ENCODE data around the gene PHKG1. TPM values are rescaled to one million over a fixed set of nuclear protein-coding genes. Genes with fewer than 3 reads are reported as not detected.
"Not testable (repeated sequence)": the region's sequence is repeated elsewhere in the genome, so short reads cannot be mapped to it uniquely, and the experiment has no call there.

PHKG1 gene
- total RNA-seq, 3 donors from 2014 or later = 2.6 to 4.3 (median 2.8) TPM

DNA sequence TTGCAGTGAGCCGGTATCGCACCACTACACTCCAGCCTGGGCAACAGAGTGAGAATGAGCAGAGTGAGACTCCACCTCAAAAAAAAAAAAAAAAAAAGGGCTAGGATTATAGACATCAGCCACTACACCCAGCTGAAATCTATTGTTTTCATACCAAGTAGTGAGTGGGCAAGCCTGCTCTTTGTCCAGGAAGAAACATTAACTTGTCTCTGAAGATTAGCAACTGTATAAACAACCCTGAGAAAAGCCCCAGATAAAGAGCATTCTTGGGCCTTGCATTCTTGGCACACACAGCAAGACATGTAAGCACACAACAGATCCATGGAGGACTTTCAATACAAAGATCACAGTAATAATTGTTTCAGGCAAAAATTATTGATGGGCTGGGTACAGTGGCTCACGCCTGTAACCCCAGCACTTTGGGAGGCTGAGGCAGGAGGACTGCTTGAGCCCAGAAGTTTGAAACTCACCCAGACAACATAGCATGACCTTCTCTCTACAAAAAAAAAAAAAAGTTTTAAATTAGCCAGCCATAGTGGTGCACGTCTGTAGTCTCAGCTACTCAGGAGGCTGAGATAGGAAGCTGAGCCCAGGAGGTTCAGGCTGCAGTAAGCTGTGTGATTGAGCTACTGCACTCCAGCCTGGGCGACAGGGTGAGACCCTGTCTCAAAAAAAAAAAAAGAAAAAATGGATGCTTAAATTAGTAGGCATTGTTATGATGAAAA is 45.9 kb downstream of the PHKG1 start:
- Histone ChIP-seq H3K9me3 (no peaks in the 10 kb centered on the region), H3K4me3 (no peak overlapping the region), H3K27ac (peak overlapping the region in 1 of 2 donors; percentile 29), H3K27me3 (no peaks in the 10 kb centered on the region), H3K4me1 (peaks cover 0 to 6% of the 10 kb centered on the region in 2 donors), H3K36me3 (no peaks in the 10 kb centered on the region)
- intact Hi-C loops (cut with DNase I; ENCODE audit: low total_unique reads) = no loop called here
- TF ChIP-seq, protein P1, sequence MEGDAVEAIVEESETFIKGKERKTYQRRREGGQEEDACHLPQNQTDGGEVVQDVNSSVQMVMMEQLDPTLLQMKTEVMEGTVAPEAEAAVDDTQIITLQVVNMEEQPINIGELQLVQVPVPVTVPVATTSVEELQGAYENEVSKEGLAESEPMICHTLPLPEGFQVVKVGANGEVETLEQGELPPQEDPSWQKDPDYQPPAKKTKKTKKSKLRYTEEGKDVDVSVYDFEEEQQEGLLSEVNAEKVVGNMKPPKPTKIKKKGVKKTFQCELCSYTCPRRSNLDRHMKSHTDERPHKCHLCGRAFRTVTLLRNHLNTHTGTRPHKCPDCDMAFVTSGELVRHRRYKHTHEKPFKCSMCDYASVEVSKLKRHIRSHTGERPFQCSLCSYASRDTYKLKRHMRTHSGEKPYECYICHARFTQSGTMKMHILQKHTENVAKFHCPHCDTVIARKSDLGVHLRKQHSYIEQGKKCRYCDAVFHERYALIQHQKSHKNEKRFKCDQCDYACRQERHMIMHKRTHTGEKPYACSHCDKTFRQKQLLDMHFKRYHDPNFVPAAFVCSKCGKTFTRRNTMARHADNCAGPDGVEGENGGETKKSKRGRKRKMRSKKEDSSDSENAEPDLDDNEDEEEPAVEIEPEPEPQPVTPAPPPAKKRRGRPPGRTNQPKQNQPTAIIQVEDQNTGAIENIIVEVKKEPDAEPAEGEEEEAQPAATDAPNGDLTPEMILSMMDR (IDR thresholded peaks at IDR 0.05) = no peak
- no peak for TF ChIP-seq POLR2A (IDR thresholded peaks at IDR 0.05)
- no peak for TF ChIP-seq POLR2AphosphoS5 (IDR thresholded peaks at IDR 0.05)
- no peak for DNase-seq (ENCODE audit: low spot score in 2 of 2)

GRCh38 chr7:56045758-56046157 is 47.0 kb downstream of the PHKG1 start:
- H3K4me1 ChIP-seq; H3K27me3 ChIP-seq; H3K27ac ChIP-seq; H3K36me3 ChIP-seq; DNase-seq (ENCODE audit: low spot score in 2 of 2); H3K9me3 ChIP-seq; H3K4me3 ChIP-seq; intact Hi-C loops (cut with DNase I; ENCODE audit: low total_unique reads): not testable (repeated sequence)

- no peaks in the 10 kb centered on the region for H3K27me3 ChIP-seq
- no peak overlapping the region for H3K27ac ChIP-seq
- DNase-seq (ENCODE audit: low spot score in 2 of 2) = no peak
- H3K4me1 ChIP-seq = no peaks in the 10 kb centered on the region
- H3K4me3 ChIP-seq = no peak overlapping the region
- H3K9me3 ChIP-seq = no peaks in the 10 kb centered on the region
- H3K36me3 ChIP-seq = no peaks in the 10 kb centered on the region
- intact Hi-C loops (cut with DNase I; ENCODE audit: low total_unique reads) = no loop called here
- TF ChIP-seq, protein P1 (IDR thresholded peaks at IDR 0.05) = no peak
- no peak for TF ChIP-seq POLR2AphosphoS5 (IDR thresholded peaks at IDR 0.05)
These were observed 52.0 kb downstream of the PHKG1 start for GRCh38 chr7:56040730-56041129.

DNA sequence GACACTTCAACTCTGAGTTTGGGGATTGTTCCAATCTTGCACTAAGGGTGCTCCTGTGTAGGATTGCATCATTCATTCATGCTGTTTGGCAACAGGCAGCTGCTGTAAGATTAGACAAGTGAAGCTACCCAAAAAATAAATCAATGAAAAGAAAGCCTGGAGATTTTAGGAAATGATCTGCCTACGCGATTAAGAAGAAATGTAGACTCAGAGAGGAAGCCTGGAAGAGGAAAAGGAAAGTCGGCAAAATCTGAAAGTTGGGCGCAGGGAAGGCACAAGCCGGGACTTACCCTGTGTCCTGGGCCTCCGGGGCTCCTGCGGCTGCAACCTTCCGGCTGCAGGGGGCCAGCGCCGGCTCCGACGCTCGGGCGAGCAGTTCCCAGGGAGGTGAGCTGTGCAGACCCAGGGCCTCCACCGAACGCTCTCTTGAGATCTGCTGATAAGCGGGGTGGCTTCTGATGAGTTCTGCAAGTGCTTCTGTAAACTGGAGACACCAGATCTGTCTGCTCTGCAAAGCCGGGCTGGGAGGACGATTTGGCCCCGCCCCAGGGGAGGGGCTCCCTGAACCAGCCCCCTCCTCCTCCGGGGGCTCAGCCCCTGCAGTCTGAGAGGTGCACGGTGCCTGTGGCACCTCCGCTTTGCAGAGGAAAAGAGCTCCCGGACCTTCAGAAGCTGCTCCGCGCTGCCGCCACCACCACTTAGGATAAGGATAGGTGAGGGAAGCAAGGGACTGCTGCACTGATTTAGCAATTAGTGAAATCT is 58.9 kb downstream of the PHKG1 start:
- peak in 1 of 2 donors; percentile 52 for DNase-seq (ENCODE audit: low spot score in 2 of 2)
- Histone ChIP-seq H3K36me3 (no peaks in the 10 kb centered on the region), H3K9me3 (no peaks in the 10 kb centered on the region), H3K4me3 (peak overlapping the region; percentile 54 to 75 (median 69)), H3K4me1 (no peaks in the 10 kb centered on the region), H3K27me3 (no peaks in the 10 kb centered on the region), H3K27ac (no peak overlapping the region)
- TF ChIP-seq POLR2AphosphoS5 (IDR thresholded peaks at IDR 0.05) (no peak), POLR2A (IDR thresholded peaks at IDR 0.05) (no peak)
- TF ChIP-seq, protein P1 (IDR thresholded peaks at IDR 0.05) = no peak
- intact Hi-C loops (cut with DNase I; ENCODE audit: low total_unique reads) = no loop called here

DNA sequence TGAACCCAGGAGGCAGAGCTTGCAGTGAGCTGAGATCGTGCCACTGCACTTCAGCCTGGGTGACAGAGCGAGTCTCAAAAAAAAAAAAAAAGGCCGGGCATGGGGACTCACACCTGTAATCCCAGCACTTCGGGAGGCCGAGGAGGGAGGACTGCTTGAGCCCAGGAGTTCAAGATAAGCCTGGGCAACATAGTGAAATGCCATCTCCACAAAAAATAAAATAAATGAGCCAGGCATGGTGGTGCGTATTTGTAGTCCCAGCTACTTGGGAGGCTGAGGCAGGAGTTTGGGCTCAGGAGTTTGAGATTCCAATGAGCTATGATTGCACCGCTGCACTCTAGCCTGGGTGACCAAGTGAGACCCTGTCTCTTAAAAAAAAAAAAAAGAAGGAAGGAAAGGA is 60.2 kb downstream of the PHKG1 start:
- H3K27ac ChIP-seq; H3K4me3 ChIP-seq; H3K36me3 ChIP-seq; H3K9me3 ChIP-seq; H3K4me1 ChIP-seq; intact Hi-C loops (cut with DNase I; ENCODE audit: low total_unique reads); H3K27me3 ChIP-seq; DNase-seq (ENCODE audit: low spot score in 2 of 2): not testable (repeated sequence)

DNA sequence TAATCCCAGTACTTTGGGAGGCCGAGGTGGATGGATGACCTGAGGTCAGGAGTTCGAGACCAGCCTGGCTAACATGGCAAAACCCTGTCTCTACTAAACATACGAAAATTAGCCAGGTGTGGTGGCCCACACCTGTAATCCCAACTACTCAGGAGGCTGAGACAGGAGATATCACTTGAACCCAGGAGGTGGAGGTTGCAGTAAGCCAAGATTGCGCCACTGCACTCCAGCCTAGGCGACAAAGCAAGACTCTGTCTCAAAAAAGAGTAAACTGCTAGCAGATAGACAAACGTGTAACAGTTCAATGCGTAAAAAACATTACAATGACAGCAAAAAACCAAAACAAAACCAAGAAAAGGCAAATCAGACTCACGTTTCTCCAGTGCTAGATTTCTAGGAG is 61.2 kb downstream of the PHKG1 start:
- H3K36me3 ChIP-seq; H3K9me3 ChIP-seq; H3K4me3 ChIP-seq; H3K27me3 ChIP-seq; H3K4me1 ChIP-seq; intact Hi-C loops (cut with DNase I; ENCODE audit: low total_unique reads); DNase-seq (ENCODE audit: low spot score in 2 of 2); H3K27ac ChIP-seq: not testable (repeated sequence)

All from breast epithelium (tissue), 4 donors.